IMR-90 (cell line): ENCODE data around the gene SLC38A8. TPM values are rescaled to one million over a fixed set of nuclear protein-coding genes. Genes with fewer than 3 reads are reported as not detected.

Source experiments
- ATAC-seq: fragments of 200-7000 bp; cut with Tn5 transposase; 2 replicates; pipeline ENCODE4 v1.9.1; 2020; ENCODE audit warnings: low read depth, mild to moderate bottlenecking, moderate library complexity
- BruUV-seq: library from RNA; stranded (reverse); fragments of 400-500 nt; replicated peaks from 2 replicates; lab custom pipeline; 2021; lab: Mats Ljungman, UMichigan
- CTCF ChIA-PET: fragments of 300-600 bp; formaldehyde crosslinking; extraction: SDS; loops from one replicate; lab custom pipeline; 2021; ENCODE audit warnings: antibody characterized with exemption; lab: Yijun Ruan, JAX
- POLR2A ChIA-PET: fragments of 300-600 bp; sonication (Branson Sonifier 250); formaldehyde crosslinking; loops from one replicate; lab custom pipeline; 2022; ENCODE audit warnings: antibody characterized with exemption; ENCODE audit not compliant: unreplicated experiment; lab: Charles Lee
- DNase-seq: peaks from one replicate; pipeline ENCODE4 v3.0.0; 2013
- H2AFZ ChIP-seq: replicated peaks from 2 replicates; pipeline ENCODE3; 2013; ENCODE audit warnings: low read length, mild to moderate bottlenecking; ENCODE audit not compliant: poor library complexity
- H2AK5ac ChIP-seq: 2 replicates; pipeline ENCODE4 v1.6.1; 2013; ENCODE audit warnings: low read depth, low read length, inconsistent platforms
- H2AK9ac ChIP-seq: replicated peaks from 2 replicates; pipeline ENCODE3; 2013; ENCODE audit warnings: mild to moderate bottlenecking, low read depth, low read length, moderate library complexity; ENCODE audit not compliant: poor library complexity
- H2BK120ac ChIP-seq: 2 replicates; pipeline ENCODE4 v1.6.1; 2013; ENCODE audit warnings: low read depth, low read length, inconsistent platforms
- H2BK15ac ChIP-seq: 3 replicates; pipeline ENCODE4 v1.6.1; 2013; ENCODE audit warnings: low read depth, low read length, inconsistent platforms
- H2BK20ac ChIP-seq: 2 replicates; pipeline ENCODE4 v1.6.1; 2013; ENCODE audit warnings: low read depth, mild to moderate bottlenecking, inconsistent platforms, low read length, moderate library complexity
- H2BK5ac ChIP-seq: 2 replicates; pipeline ENCODE4 v1.6.1; 2013; ENCODE audit warnings: mild to moderate bottlenecking, low read depth, low read length, inconsistent platforms; ENCODE audit not compliant: poor library complexity, severe bottlenecking
- H3K14ac ChIP-seq: replicated peaks from 2 replicates; pipeline ENCODE4 v1.6.1; 2013; ENCODE audit warnings: low read depth, low read length, inconsistent platforms
- H3K18ac ChIP-seq: 2 replicates; pipeline ENCODE4 v1.6.1; 2013; ENCODE audit warnings: low read depth, low read length, control low read depth
- H3K23ac ChIP-seq: 2 replicates; pipeline ENCODE4 v1.6.1; 2013; ENCODE audit warnings: low read depth, low read length, inconsistent platforms
- H3K27ac ChIP-seq: 2 replicates; pipeline ENCODE4 v1.5.1; 2013; ENCODE audit warnings: mild to moderate bottlenecking, control low read depth, low read length; ENCODE audit not compliant: insufficient read depth
- H3K27me3 ChIP-seq: 2 replicates; pipeline ENCODE4 v1.6.1; 2013; ENCODE audit warnings: low read length; ENCODE audit not compliant: control insufficient read depth, insufficient read depth
- H3K36me3 ChIP-seq: 2 replicates; pipeline ENCODE4 v1.6.1; 2013; ENCODE audit warnings: low read length, mixed read lengths; ENCODE audit not compliant: control insufficient read depth, insufficient read depth
- H3K4ac ChIP-seq: 2 replicates; pipeline ENCODE4 v1.6.1; 2013; ENCODE audit warnings: low read depth, low read length, inconsistent platforms
- H3K4me1 ChIP-seq: 2 replicates; pipeline ENCODE4 v1.6.1; 2013; ENCODE audit warnings: low read length, mixed read lengths; ENCODE audit not compliant: control insufficient read depth, insufficient read depth
- H3K4me2 ChIP-seq: 2 replicates; pipeline ENCODE4 v1.6.1; 2013; ENCODE audit warnings: low read depth, mild to moderate bottlenecking, control low read depth, low read length, moderate library complexity
- H3K4me3 ChIP-seq: 2 replicates; pipeline ENCODE4 v1.5.1; 2013; ENCODE audit warnings: low read depth, mild to moderate bottlenecking, control low read depth, low read length, moderate library complexity; ENCODE audit not compliant: insufficient read depth
- H3K56ac ChIP-seq: 2 replicates; pipeline ENCODE4 v1.6.1; 2013; ENCODE audit warnings: low read length, inconsistent platforms; ENCODE audit not compliant: insufficient read depth; ENCODE audit errors: extremely low read depth
- H3K79me1 ChIP-seq, 2 experiments: 2 replicates each; pipeline ENCODE4 v1.6.1; 2013; ENCODE audit warnings: low read length in 2 of 2, inconsistent platforms in 1 of 2, low read depth in 1 of 2
- H3K9ac ChIP-seq: 2 replicates; pipeline ENCODE4 v1.6.1; 2013; ENCODE audit warnings: low read depth, low read length, control low read depth
- H3K9me1 ChIP-seq: 2 replicates; pipeline ENCODE4 v1.6.1; 2013; ENCODE audit warnings: low read length, inconsistent platforms; ENCODE audit not compliant: insufficient read depth
- H3K9me3 ChIP-seq: 2 replicates; pipeline ENCODE4 v1.6.1; 2013; ENCODE audit warnings: low read length; ENCODE audit not compliant: control insufficient read depth, insufficient read depth
- H4K20me1 ChIP-seq: 2 replicates; pipeline ENCODE4 v1.6.1; 2013; ENCODE audit warnings: low read length, inconsistent platforms; ENCODE audit not compliant: insufficient read depth
- H4K5ac ChIP-seq: 2 replicates; pipeline ENCODE4 v1.6.1; 2013; ENCODE audit warnings: mild to moderate bottlenecking, low read depth, low read length, control low read depth
- H4K8ac ChIP-seq, 2 experiments: 2 replicates each; pipeline ENCODE4 v1.6.1; 2013; ENCODE audit warnings: low read depth in 2 of 2, low read length in 2 of 2, control low read depth in 1 of 2, inconsistent platforms in 1 of 2
- H4K91ac ChIP-seq: 2 replicates; pipeline ENCODE4 v1.6.1; 2013; ENCODE audit warnings: low read depth, low read length, inconsistent platforms; ENCODE audit not compliant: insufficient read depth
- POLR2A ChIP-seq: IDR thresholded peaks from 2 replicates; pipeline ENCODE4 v1.6.1; 2012; ENCODE audit warnings: mild to moderate bottlenecking, low read depth, low read length
- RCOR1 ChIP-seq: IDR thresholded peaks from 2 replicates; pipeline ENCODE4 v1.6.1; 2012; ENCODE audit warnings: mild to moderate bottlenecking, low read length, improper control_type of control experiment; ENCODE audit not compliant: insufficient replicate concordance
- RFX5 ChIP-seq: IDR thresholded peaks from 2 replicates; pipeline ENCODE4 v1.8.0; 2012; ENCODE audit warnings: low read depth, mild to moderate bottlenecking, low read length, moderate library complexity
- WGBS, 2 experiments: methylation state at CpG; one replicate each; pipeline versions ENCODE4 v1.1.5 to v1.1.7; 2013; ENCODE audit warnings: missing lambda C conversion rate in 2 of 2; ENCODE audit not compliant: insufficient read length in 1 of 2; ENCODE audit errors: extremely low coverage in 2 of 2; 5-methylcytosine and 5-hydroxymethylcytosine counted together
- dilution Hi-C: fragments of 300-500 bp; cut with HindIII; formaldehyde crosslinking; loops from one replicate; pipeline ENCODE4 v1.14.3; 2018; ENCODE audit warnings: low sequenced_read_pairs; ENCODE audit not compliant: unreplicated experiment
- in situ Hi-C: fragments of 300-500 bp; cut with MboI; formaldehyde crosslinking; loops from 3 replicates; pipeline ENCODE4 v1.14.3; 2019; ENCODE audit warnings: low sequenced_read_pairs, inconsistent platforms, mixed read lengths
- intact Hi-C: fragments of 100-400 bp; cut with micrococcal nuclease; formaldehyde crosslinking; loops from 2 replicates; pipeline ENCODE4 v1.10.0; 2022
- polyA plus RNA-seq, 3 experiments: library from polyadenylated mRNA; depleted of rRNA; stranded (reverse); fragments of >200 nt; gene quantifications; 2 replicates each; pipeline ENCODE4 v1.2.3, GENCODE V29; 2012; ENCODE audit warnings: low replicate concordance in 1 of 3
- total RNA-seq: library from RNA; depleted of rRNA; stranded (reverse); fragments of >200 nt; gene quantifications from 2 replicates; pipeline ENCODE4 v1.2.3, GENCODE V29; 2012
- TF ChIP-seq, protein P1 (sequence below): conservative IDR thresholded peaks from 2 replicates; pipeline ENCODE4 v1.5.1; 2012; ENCODE audit warnings: mild to moderate bottlenecking, low read depth, low read length, improper control_type of control experiment

The SLC38A8 gene
- total and polyA plus RNA-seq, 2 of the 4 experiments (the other 2 are of a cell fraction) = not detected

DNA sequence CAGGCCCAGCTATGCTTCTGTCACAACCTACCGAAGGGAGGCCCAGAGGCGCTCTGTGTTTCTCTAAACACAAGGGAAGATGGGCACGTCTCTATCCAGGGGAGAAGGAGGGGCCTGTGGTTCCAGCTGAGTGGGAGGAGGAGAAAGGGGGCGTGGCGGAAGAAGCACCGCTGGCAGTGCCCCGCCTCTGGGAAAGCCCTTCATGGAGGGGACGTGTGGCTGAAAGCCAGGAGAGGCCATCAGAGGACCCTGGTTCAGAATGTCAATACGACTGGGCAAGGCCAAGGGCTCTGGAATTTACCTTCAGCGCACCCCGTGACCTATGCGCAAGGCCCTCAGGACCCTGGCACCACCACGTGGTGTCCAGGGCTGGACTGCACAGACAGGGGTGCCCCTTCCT, 12.3 kb upstream of the SLC38A8 start:
- CTCF ChIA-PET = no interaction called here
- no peak for ATAC-seq
- H3K4me3 ChIP-seq = no peak overlapping the region

More for the DNA sequence above, 12.3 kb upstream of the SLC38A8 start:
- Histone ChIP-seq H4K91ac (no peak overlapping the region), H2AK5ac (no peak overlapping the region), H3K4me1 (no peaks in the 10 kb centered on the region), H3K27ac (no peak overlapping the region), H3K4me2 (no peak overlapping the region), H3K36me3 (peaks cover 56% of the 10 kb centered on the region), H2BK20ac (no peak overlapping the region), H3K79me1 (no peaks in the 10 kb centered on the region; a peak in 1 of 4 replicates), H4K20me1 (0 out of 2 replicates have a peak, but pooled peaks cover 3% of the 10 kb centered on the region), H2AK9ac (no peak overlapping the region), H4K8ac (no peak overlapping the region), H2AFZ (no peak overlapping the region), H3K14ac (no peak overlapping the region), H3K27me3 (no peaks in the 10 kb centered on the region), H3K4ac (no peak overlapping the region), H2BK5ac (no peak overlapping the region), H2BK120ac (no peak overlapping the region), H2BK15ac (no peak overlapping the region), H3K56ac (no peak overlapping the region), H3K9me3 (no peaks in the 10 kb centered on the region), H3K23ac (no peak overlapping the region), H3K9me1 (no peaks in the 10 kb centered on the region), H3K9ac (no peak overlapping the region), H4K5ac (no peak overlapping the region), H3K18ac (no peak overlapping the region)
- WGBS, 2 experiments = 85% methylated on average over 5 of the region's 13 CpGs; no CpG with 5 or more reads in 1 of the 2 experiments
- intact Hi-C loops = no loop called here
- POLR2A ChIA-PET = no interaction called here
- in situ Hi-C loops = no loop called here
- DNase-seq = no peak
- no TSS peak for BruUV-seq
- dilution Hi-C loops = no loop called here
- TF ChIP-seq RCOR1 (no peak), RFX5 (no peak), POLR2A (no peak)
- TF ChIP-seq, protein P1, sequence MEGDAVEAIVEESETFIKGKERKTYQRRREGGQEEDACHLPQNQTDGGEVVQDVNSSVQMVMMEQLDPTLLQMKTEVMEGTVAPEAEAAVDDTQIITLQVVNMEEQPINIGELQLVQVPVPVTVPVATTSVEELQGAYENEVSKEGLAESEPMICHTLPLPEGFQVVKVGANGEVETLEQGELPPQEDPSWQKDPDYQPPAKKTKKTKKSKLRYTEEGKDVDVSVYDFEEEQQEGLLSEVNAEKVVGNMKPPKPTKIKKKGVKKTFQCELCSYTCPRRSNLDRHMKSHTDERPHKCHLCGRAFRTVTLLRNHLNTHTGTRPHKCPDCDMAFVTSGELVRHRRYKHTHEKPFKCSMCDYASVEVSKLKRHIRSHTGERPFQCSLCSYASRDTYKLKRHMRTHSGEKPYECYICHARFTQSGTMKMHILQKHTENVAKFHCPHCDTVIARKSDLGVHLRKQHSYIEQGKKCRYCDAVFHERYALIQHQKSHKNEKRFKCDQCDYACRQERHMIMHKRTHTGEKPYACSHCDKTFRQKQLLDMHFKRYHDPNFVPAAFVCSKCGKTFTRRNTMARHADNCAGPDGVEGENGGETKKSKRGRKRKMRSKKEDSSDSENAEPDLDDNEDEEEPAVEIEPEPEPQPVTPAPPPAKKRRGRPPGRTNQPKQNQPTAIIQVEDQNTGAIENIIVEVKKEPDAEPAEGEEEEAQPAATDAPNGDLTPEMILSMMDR = no peak
